ENCODE results near the gene PLAA. TPM values are rescaled to one million over a fixed set of nuclear protein-coding genes. Genes with fewer than 3 reads are reported as not detected.
"Not testable (repeated sequence)": the region's sequence is repeated elsewhere in the genome, so short reads cannot be mapped to it uniquely, and the experiment has no call there.

The PLAA gene
- total RNA-seq, 1 experiment from 2014 or later = 25.7 TPM

GRCh38 chr9:26935847-26936246, 11.2 kb downstream of the PLAA start:
- no peak for DNase-seq (ENCODE audit: low spot score)

- no peak for DNase-seq (ENCODE audit: low spot score)
These were observed 18.0 kb downstream of the PLAA start for GRCh38 chr9:26928902-26929495.

GRCh38 chr9:26925609-26926008, 21.4 kb downstream of the PLAA start:
- no peak for DNase-seq (ENCODE audit: low spot score)

GRCh38 chr9:26919698-26920097, 27.3 kb downstream of the PLAA start:
- DNase-seq (ENCODE audit: low spot score) = no peak

- no peak for DNase-seq (ENCODE audit: low spot score)
These were observed 33.8 kb downstream of the PLAA start for GRCh38 chr9:26913138-26913668.

- DNase-seq (ENCODE audit: low spot score) = no peak
These were observed 42.4 kb downstream of the PLAA start for GRCh38 chr9:26904671-26905070.

- DNase-seq (ENCODE audit: low spot score) = no peak
These were observed 43.0 kb downstream of the PLAA start for GRCh38 chr9:26904070-26904469.

GRCh38 chr9:26893030-26893676, 53.9 kb downstream of the PLAA start:
- no peak for DNase-seq (ENCODE audit: low spot score)

- peak; percentile 94 for DNase-seq (ENCODE audit: low spot score)
These were observed 54.6 kb downstream of the PLAA start, which contains the start of gene CAAP1 for GRCh38 chr9:26892251-26893029. TSS of gene CAAP1 (minus strand) at chr9:26892802. CDS start at chr9:26892715, 87 bp downstream.

GRCh38 chr9:26891726-26892125, 55.3 kb downstream of the PLAA start:
- DNase-seq (ENCODE audit: low spot score) = no peak

- no peak for DNase-seq (ENCODE audit: low spot score)
These were observed 58.8 kb downstream of the PLAA start for GRCh38 chr9:26888271-26888670.

- DNase-seq (ENCODE audit: low spot score) = no peak
These were observed 64.9 kb downstream of the PLAA start for GRCh38 chr9:26882154-26882553.

GRCh38 chr9:26880262-26880661, 66.8 kb downstream of the PLAA start:
- DNase-seq (ENCODE audit: low spot score) = no peak

GRCh38 chr9:26875155-26875554, 71.9 kb downstream of the PLAA start:
- DNase-seq (ENCODE audit: low spot score) = not testable (repeated sequence)

GRCh38 chr9:26870292-26870691, 76.8 kb downstream of the PLAA start:
- no peak for DNase-seq (ENCODE audit: low spot score)

GRCh38 chr9:26863074-26863473, 84.0 kb downstream of the PLAA start:
- DNase-seq (ENCODE audit: low spot score) = no peak

GRCh38 chr9:26856413-26857032, 90.5 kb downstream of the PLAA start:
- DNase-seq (ENCODE audit: low spot score) = peak; percentile 74

Small RNA genes within 50 kb of the gene (small RNA-seq; reads per million reads assigned to genes)
- not detected for gene RN7SL100P

Other genes starting within 250 kb of the PLAA start
- 19.9 and 28.2 TPM in 2 replicates for gene CAAP1, start 54.4 kb downstream of the PLAA start, total RNA-seq (2014; rRNA removed; shearing (Covaris generic))
- gene IFT74, start 9.2 kb upstream of the PLAA start, total RNA-seq (2014; rRNA removed; shearing (Covaris generic)) = 4.0 and 4.7 TPM in 2 replicates
- 0.08 TPM in 1 of 2 replicates, not detected in the other for gene LRRC19, start 58.4 kb upstream of the PLAA start, total RNA-seq (2014; rRNA removed; shearing (Covaris generic))
- gene TEK, start 162.0 kb upstream of the PLAA start, total RNA-seq (2014; rRNA removed; shearing (Covaris generic)) = 0.15 and 0.23 TPM in 2 replicates